ENCODE results near the gene L1CAM. TPM values are rescaled to one million over a fixed set of nuclear protein-coding genes. Genes with fewer than 3 reads are reported as not detected.

Gene L1CAM
- total RNA-seq, 1 experiment from 2014 or later: 819 TPM

- DNase-seq (ENCODE audit: low read depth, low spot score) (no peak), ATAC-seq (no peak; the same call in 1 of the 2 replicates)
- Histone ChIP-seq H3K27me3 (ENCODE audit: control insufficient read depth, insufficient read depth, low read length) (no peaks in the 10 kb centered on the region), H3K4me3 (ENCODE audit: low read depth in 2 of 2, low read length in 2 of 2) (no peak overlapping the region), H3K4me1 (ENCODE audit: control insufficient read depth, insufficient read depth, low read length) (peaks cover 70% of the 10 kb centered on the region), H3K36me3 (ENCODE audit: control insufficient read depth, insufficient read depth, low read length) (no peaks in the 10 kb centered on the region), H3K9me3 (ENCODE audit: control insufficient read depth, insufficient read depth, low read depth, low read length) (no peaks in the 10 kb centered on the region), H3K27ac (ENCODE audit: low read length) (peak overlapping the region; percentile 35)
- BruUV-seq (replicated peaks): no TSS peak
- in situ Hi-C loops (cut with HindIII; ENCODE audit: low pct_unique_long_range_greater_than_20kb, low sequenced_read_pairs): no loop called here
- intact Hi-C loops (cut with micrococcal nuclease; ENCODE audit: unreplicated experiment): no loop called here
- TF ChIP-seq REST (IDR thresholded peaks at IDR 0.05; ENCODE audit: insufficient read depth in 1 of 2, low read depth in 2 of 2, low read length in 1 of 2) (no peak), CTCF (IDR thresholded peaks at IDR 0.05) (no peak), TCF7L2 (IDR thresholded peaks at IDR 0.05; ENCODE audit: low read depth, low read length) (no peak), POLR2AphosphoS5 (IDR thresholded peaks at IDR 0.05; ENCODE audit: low read depth, low read length) (no peak), SIN3A (IDR thresholded peaks at IDR 0.05; ENCODE audit: borderline replicate concordance, insufficient read depth, low read depth, low read length) (no peak)
- CTCF ChIA-PET: interaction anchor here (0.5 to 1.2 kb wide), 2 partner anchors 69 to 74 kb away, joined by 3 to 6 read pairs; no protein-coding TSS in a partner anchor
- POLR2A ChIA-PET: interaction anchor here (0.9 kb wide), 1 partner anchor 100 kb away, joined by 4 read pairs; no protein-coding TSS in a partner anchor
Measured at GRCh38 chrX:153878345-153878744, 7.6 kb downstream of the L1CAM start.

GRCh38 chrX:153877571-153878261 is 8.3 kb downstream of the L1CAM start:
- ATAC-seq: no peak
- intact Hi-C loops (cut with micrococcal nuclease; ENCODE audit: unreplicated experiment) (no loop called here), in situ Hi-C loops (cut with HindIII; ENCODE audit: low pct_unique_long_range_greater_than_20kb, low sequenced_read_pairs) (no loop called here)
- Histone ChIP-seq H3K4me1 (ENCODE audit: control insufficient read depth, insufficient read depth, low read length) (peaks cover 64% of the 10 kb centered on the region), H3K9me3 (ENCODE audit: control insufficient read depth, insufficient read depth, low read depth, low read length) (no peaks in the 10 kb centered on the region), H3K4me3 (ENCODE audit: low read depth in 2 of 2, low read length in 2 of 2) (no peak overlapping the region), H3K27ac (ENCODE audit: low read length) (no peak overlapping the region; the same call in 1 of the 2 replicates), H3K36me3 (ENCODE audit: control insufficient read depth, insufficient read depth, low read length) (no peaks in the 10 kb centered on the region; the same call in 1 of the 2 replicates), H3K27me3 (ENCODE audit: control insufficient read depth, insufficient read depth, low read length) (no peaks in the 10 kb centered on the region)
- ChIA-PET POLR2A (no interaction called here), CTCF (interaction anchor here (1.2 kb wide), 1 partner anchor 70 kb away, joined by 3 read pairs; no protein-coding TSS in a partner anchor)
- TF ChIP-seq POLR2AphosphoS5 (IDR thresholded peaks at IDR 0.05; ENCODE audit: low read depth, low read length): no peak
- TF ChIP-seq CTCF (IDR thresholded peaks at IDR 0.05): no peak
- TF ChIP-seq REST (IDR thresholded peaks at IDR 0.05; ENCODE audit: insufficient read depth in 1 of 2, low read depth in 2 of 2, low read length in 1 of 2): no peak
- TF ChIP-seq SIN3A (IDR thresholded peaks at IDR 0.05; ENCODE audit: borderline replicate concordance, insufficient read depth, low read depth, low read length): no peak
- TF ChIP-seq TCF7L2 (IDR thresholded peaks at IDR 0.05; ENCODE audit: low read depth, low read length): no peak
- no TSS peak for BruUV-seq (replicated peaks)
- no peak for DNase-seq (ENCODE audit: low read depth, low spot score)

Measured in Panc1 (cell line).